Stimulated activated CD4-positive, alpha-beta T cell treated with anti-CD3 and anti-CD28 coated beads, Interleukin-12 subunit alpha, Interleukin-12 subunit beta, amount 100 ng/mL, for 24 hours (primary cell): ENCODE results near the gene TNIK.

Experiments
- DNase-seq, 2 experiments: peaks; one replicate each; pipeline ENCODE4 v3.0.0-alpha.2; 2020; ENCODE audit warnings: low read depth in 2 of 2

The TNIK gene

GRCh38 chr3:171417813-171418212, 42.4 kb downstream of the TNIK start:
- no peak for DNase-seq

DNA sequence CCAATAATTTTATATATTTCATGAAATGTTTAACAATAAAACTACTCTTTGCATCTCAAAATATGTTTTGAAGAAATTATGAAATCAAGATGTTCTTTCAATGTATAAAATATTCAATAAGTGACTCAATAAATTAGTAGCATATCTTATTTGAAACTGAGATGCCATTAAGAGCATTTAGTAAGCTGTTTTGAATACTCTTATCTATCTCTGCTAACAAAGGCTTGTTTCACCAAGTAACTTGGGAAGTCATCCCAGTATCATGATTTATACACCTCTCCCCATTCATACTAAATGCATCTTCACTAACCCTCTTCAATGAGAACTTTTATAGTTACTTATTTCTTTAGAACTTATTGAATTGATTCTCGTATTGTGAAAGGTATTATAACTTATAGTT, 43.1 kb downstream of the TNIK start:
- no peak for DNase-seq

- no peak for DNase-seq
These were observed 43.5 kb downstream of the TNIK start for GRCh38 chr3:171416666-171417065.

- DNase-seq = no peak
These were observed 44.1 kb downstream of the TNIK start for GRCh38 chr3:171416061-171416460.

GRCh38 chr3:171415070-171415469, 45.1 kb downstream of the TNIK start:
- no peak for DNase-seq

DNA sequence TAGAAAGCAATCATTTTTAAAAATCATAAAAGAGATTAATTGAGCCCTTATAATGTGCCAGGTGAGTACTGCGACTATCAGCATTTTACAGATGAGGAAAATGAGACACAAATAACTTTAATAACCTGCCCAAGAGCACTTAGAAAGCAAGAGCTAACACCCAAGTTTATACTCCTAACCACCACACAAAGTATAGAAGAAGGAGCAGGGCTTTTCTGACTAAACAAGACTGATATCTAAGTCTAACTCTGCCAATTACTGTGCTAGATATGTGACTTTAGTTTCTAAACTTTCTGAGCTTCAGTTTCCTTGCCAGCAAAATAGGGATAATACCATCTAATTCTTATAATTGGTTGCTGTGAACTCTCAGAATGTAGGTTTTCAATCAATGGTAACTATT, 47.7 kb downstream of the TNIK start:
- DNase-seq = no peak

- no peak for DNase-seq
These were observed 48.2 kb downstream of the TNIK start for GRCh38 chr3:171412054-171412453.

DNA sequence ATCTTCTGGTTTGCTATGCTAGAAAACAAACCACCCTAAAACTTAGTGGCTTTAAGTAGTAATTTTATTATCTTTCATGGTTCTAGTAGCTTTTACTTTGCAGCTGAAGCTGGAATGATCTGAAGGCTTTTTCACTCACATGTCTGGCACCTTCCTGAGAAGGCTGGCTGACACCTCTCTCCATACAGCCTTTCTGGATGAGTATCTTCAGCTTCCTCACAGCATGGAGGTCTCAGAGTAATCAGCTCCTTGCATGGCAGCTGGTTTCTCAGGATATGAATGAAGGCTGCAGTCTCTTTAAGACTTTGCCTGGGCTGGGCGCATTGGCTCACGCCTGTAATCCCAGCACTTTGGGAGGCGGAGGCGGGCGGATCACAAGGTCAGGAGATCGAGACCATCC, 50.0 kb downstream of the TNIK start:
- no peak for DNase-seq

- no peak for DNase-seq
These were observed 52.4 kb downstream of the TNIK start for GRCh38 chr3:171407759-171408158.

GRCh38 chr3:171404376-171404967, 55.7 kb downstream of the TNIK start:
- DNase-seq = no peak

DNA sequence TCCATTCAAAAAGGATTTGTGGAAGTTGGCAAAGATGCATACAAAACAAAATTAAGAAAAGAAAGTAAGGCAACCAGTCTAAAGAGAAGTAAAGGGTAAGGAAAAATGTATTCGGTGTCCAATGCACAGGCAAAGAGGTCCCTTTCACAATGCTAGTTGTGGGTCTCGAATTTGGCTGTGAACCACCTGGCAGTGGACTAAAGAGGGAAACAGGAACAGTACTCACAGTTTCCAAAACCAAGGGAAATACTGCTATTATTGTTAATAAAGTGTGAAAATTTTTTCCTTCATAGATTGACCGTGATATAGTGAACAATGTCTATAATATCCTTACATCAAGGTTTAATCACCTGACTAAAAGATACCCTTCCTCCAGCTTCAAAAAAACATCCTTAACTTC, 57.9 kb downstream of the TNIK start:
- no peak for DNase-seq

GRCh38 chr3:171401432-171401831, 58.8 kb downstream of the TNIK start:
- DNase-seq = no peak

DNA sequence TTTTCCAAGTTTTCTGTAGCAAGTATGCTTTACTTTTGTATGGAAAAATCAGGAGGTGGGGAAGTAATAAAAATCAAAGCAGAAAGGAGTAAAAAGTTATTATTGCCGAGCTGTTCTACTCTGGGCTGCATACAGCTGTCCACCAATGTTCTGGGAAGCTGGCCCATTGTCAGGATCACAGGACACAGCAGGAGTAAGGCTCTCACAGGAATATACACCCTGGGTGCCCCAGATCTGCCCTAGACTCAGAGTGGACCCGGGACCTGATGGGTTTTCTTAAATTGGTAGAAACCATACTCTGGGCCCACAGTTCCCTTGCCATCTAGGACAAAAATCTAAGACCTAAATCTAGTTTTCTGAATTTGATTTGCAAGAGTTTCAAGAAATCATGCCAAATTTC, 60.4 kb downstream of the TNIK start:
- DNase-seq = no peak

GRCh38 chr3:171398343-171398742, 61.9 kb downstream of the TNIK start:
- DNase-seq = no peak

- no peak for DNase-seq
These were observed 63.1 kb downstream of the TNIK start for GRCh38 chr3:171397089-171397488.

DNA sequence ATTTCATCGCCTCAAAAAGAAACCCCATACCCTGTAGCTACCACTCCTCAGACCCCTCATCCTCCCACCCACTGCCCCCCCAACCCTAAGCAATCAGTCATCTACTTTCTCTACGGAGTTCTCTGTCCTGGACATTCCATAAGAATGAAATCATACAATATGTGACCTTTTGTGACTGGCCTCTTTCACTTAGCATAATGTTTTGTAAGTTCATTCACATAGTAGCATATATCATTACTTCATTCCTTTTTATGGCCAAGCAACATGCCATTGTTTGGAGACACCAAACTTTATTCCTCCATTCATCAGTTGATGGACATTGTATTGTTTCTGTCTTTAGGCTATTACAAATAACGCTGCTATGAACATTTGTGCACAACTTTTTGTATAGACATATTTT, 64.2 kb downstream of the TNIK start:
- DNase-seq = no peak

DNA sequence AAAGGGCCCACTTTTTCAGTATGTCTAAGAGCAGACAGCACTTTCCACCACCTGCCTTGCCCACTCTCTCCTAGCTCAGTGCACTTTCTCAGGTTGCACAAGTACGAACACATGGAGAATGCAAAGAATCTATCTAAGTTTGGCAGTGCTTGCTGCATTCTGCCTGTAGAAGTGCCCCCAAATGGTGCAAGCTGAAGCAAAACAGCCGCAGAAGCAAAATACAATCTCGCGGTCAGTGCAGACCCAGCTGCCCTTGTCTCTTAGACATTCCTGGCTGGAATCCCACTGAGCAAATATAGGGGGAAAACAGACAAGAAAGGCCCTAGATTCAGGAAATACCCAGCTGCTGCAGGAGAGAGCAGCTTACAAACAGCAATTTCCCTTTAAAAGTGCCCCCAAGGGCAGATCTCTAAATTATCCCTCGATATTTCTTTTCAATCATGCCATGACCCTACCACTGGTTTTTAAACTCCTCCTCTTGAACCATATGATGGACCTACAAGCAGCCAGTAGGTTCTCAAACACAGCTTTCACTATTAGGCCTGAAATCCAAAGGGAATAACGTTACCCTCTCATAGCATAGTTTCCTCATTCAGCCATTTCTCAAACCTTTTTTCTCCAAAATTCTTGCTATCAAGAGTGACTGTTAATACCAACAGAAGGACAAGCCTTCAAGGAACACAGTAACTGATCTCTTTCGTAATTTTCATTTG, 67.0 kb downstream of the TNIK start:
- no peak for DNase-seq

- no peak for DNase-seq
These were observed 68.8 kb downstream of the TNIK start for GRCh38 chr3:171391432-171391831.

GRCh38 chr3:171390051-171390941, 69.9 kb downstream of the TNIK start:
- DNase-seq = no peak

- no peak for DNase-seq
These were observed 70.7 kb downstream of the TNIK start for GRCh38 chr3:171389491-171389890.

DNA sequence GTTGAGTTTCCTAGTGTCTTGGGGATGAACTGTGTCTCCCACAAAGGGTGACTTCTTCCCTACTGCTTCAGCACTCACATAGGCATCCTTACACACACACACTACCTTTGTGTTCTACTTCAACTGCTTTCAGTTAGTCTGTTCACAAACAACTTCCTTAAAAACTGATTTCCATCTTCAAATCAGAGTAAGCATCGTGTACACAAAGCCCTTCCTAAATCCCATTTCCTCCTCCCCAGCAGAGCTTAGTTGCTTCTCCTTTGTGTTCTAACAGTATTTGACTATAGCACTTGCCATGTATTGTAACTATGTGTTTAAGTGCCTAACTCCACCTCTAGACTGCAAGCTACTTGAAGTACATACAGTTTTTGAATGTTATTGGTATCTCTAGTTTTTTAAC, 71.7 kb downstream of the TNIK start:
- no peak for DNase-seq

- no peak for DNase-seq
These were observed 73.1 kb downstream of the TNIK start for GRCh38 chr3:171387062-171387461.

DNA sequence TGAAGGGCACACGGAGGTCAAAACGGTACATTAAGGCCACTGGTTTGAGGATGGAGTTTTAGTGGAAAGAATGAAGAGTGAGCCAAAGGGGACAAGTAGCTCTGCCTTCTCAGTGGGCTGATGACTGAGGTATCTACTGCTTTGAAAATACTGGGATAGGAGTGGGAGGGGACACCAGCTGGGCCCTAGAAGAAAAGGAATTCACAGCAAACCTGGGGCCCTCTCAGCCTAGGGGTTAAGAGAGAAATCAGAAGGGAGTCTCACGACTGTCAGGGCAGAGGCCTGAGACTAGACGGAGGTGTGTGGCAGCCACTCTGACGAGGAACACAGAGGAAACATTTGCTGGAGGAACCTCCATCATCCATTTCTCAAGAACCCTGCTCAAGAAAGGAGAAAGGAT, 75.1 kb downstream of the TNIK start:
- no peak for DNase-seq
